ENCODE data around the gene GPR84.

DNA sequence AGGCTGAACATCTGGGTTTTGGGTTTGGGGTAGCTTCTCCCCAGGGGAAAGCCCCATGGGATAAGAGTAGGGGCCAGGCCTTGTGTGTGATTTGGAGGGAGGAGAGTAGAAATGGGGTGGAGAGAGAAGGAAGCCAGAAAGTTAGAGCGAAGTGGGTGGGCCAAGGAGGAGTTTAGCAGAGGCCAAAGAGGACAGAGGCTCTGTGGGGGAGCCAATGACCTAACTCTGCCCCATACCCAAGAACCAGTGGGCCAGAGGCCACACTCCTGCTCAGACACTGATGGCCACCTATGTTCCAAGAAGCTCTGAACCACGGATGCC lies 10.9 kb upstream of the GPR84 start:
- TF ChIP-seq POLR2A (IDR thresholded peaks at IDR 0.05) (no peak), CTCF (IDR thresholded peaks at IDR 0.05) (no peak)

Data from transverse colon (tissue), 3 donors.